G401 (cell line): ENCODE measurements around the gene MCTP1. TPM values are rescaled to one million over a fixed set of nuclear protein-coding genes. Genes with fewer than 3 reads are reported as not detected.

ENCODE experiments used
- DNase-seq: peaks from one replicate; pipeline ENCODE4 v3.0.0-alpha.2; 2015; ENCODE audit warnings: low spot score
- in situ Hi-C: cut with HindIII; loops from 2 replicates; pipeline ENCODE4 v1.10.0; 2016; ENCODE audit warnings: low sequenced_read_pairs, mixed read lengths
- total RNA-seq: library from RNA; depleted of rRNA; stranded (reverse); fragments of >200 nt; shearing (Covaris generic); gene quantifications from 2 replicates; pipeline ENCODE4 v1.2.3, GENCODE V29; 2014; rRNA removed

Gene MCTP1
- total RNA-seq, 1 experiment from 2014 or later, result not detected

DNA sequence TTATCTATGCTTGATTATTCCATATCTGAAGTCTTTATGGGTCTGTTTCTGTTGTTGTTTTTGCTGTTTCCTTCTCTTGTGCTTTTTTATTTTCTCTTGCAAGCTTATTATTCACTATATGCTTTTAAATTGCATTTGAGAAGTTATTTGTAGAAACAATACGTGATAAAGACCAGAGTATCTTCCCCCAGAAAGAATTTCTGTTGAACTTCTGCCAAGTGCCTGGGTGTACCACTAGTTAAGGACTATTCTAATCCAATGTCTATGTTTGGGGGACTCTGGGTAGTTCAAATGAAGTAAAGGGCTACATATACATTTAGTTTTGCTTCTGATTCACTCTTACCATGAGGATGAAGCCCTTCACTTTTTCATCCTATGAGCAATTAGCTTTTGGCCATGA lies 612.1 kb downstream of the MCTP1 start:
- in situ Hi-C loops, result no loop called here
- DNase-seq, result no peak

DNA sequence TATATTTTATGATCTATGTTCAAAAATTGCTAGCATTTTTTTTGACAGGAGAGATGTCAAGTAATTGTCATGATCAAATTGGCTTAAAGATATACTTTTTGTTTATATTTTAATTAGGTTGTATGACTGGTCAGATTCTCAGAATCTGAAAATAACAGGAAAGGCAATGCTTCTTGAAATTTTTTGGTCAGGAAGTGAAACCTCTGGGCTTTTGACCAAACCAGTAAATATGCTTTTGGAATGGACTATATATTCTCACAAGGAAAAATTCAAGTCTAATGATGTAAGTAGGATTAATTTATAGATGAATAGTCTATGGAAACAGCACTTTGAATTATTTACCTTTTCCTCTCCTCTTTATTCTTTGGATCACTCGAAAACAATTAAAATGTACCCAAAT lies 614.2 kb downstream of the MCTP1 start:
- no peak for DNase-seq
- in situ Hi-C loops, result no loop called here

DNA sequence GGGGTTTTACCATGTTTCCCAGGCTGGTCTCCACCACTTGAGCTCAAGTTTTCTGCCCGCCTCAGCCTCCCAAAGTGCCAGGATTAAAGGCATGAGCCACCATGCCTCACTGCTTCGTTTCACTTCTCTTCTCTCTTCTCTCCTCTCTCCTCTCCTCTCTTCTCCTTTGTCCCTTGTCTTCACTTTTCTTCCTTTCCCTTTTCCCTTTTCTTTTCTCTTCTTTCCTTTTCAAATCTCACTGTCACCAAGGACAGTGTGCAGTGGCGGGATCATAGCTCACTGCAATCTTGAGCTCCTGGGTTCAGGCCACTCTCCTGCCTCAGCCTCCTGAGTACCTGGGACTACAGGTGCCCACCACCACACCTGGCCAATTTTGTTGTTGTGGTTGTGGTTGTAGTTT lies 617.0 kb downstream of the MCTP1 start:
- no peak for DNase-seq
- in situ Hi-C loops, result no loop called here

DNA sequence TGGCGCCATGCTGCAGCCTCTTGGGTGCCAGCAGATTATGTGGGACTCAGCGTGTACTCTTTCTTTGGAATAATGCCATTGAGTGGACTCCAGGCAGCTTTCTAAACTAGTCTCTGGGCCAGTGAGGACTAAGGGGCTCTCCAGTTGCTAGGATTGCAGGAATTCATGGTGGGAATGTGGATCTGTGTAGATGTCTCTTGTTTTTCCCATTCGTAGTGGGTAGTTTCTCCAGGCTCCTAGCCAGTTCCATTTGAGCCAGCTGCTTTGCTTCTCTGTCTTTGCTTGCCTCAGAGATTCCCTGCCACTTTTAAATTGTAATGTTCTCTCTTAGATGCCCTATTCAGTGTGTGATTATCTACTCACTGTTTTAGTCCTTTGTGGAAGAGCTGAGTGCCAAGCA lies 623.8 kb downstream of the MCTP1 start:
- peak; percentile 13 for DNase-seq
- in situ Hi-C loops, result no loop called here

DNA sequence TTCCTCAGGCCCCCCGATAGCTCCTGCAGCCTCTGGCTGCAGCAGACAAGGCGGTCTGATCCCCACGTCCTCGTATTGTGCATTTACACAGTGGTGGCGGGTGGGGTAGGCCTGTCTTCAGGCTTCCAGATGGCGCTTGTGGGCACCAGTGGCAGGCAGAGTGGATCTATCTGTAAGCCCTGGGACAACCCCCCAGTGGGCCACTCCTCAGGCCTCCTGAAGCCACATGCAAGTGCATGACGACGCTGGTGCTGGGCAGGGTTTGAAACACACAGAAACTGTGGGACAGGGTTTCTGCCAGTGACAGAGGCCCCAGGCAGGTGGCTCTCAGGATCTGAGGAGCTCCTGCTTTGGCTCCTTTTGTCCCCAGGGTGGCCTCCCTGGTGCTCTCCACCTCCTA lies 624.4 kb downstream of the MCTP1 start:
- no peak for DNase-seq
- in situ Hi-C loops, result no loop called here

DNA sequence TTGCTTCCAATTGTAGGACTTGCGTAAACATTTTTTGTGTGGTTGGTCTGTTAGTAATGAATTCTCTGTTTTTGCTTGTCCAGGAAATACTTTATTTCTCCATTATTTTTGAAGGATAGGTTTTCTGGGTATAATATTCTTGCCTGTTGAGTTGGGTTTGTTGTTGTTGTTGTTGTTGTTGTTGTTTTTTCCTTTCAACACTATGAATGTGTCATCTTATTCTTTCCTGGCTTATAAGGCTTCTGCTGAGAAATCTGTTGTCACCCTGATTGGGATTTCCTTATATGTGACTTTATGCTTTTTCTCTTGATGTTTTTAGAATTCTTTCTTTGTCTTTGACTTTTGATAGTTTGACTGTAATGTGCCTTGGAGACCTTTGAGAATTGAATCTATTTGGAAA lies 626.6 kb downstream of the MCTP1 start:
- in situ Hi-C loops, result no loop called here
- DNase-seq, result no peak

Other genes with a start within 250 kb of the MCTP1 start
- gene FAM81B, start 106.3 kb upstream of the MCTP1 start, total RNA-seq, result not detected in 2 replicates